Epithelial cell of proximal tubule (primary cell): ENCODE results near the gene MT1G. TPM values are rescaled to one million over a fixed set of nuclear protein-coding genes. Genes with fewer than 3 reads are reported as not detected.

Source experiments
- DNase-seq: peaks from one replicate; pipeline ENCODE4 v3.0.0-alpha.2; 2011; ENCODE audit warnings: low read depth
- H3K4me3 ChIP-seq: 2 replicates; pipeline ENCODE4 v1.5.1; 2011; ENCODE audit warnings: low read depth, mild to moderate bottlenecking, low read length
- CTCF ChIP-seq: conservative IDR thresholded peaks from 2 replicates; pipeline ENCODE4 v1.5.1; 2012; ENCODE audit warnings: low read depth, mild to moderate bottlenecking, low read length
- total RNA-seq: library from RNA; depleted of rRNA; stranded (reverse); fragments of >200 nt; gene quantifications from 2 replicates; pipeline ENCODE4 v1.2.3, GENCODE V29; 2015

Gene MT1G
- total RNA-seq, 1 donor from 2014 or later: 1,970 TPM

GRCh38 chr16:56709443-56710040 is 41.7 kb upstream of the MT1G start:
- no peak for DNase-seq
- no peak overlapping the region for H3K4me3 ChIP-seq
- TF ChIP-seq CTCF: no peak

- H3K4me3 ChIP-seq: no peak overlapping the region
- TF ChIP-seq CTCF: no peak
- DNase-seq: no peak
These were observed 40.9 kb upstream of the MT1G start for GRCh38 chr16:56708525-56709442.

GRCh38 chr16:56702836-56703235 is 35.0 kb upstream of the MT1G start:
- TF ChIP-seq CTCF: no peak
- DNase-seq: no peak
- no peak overlapping the region for H3K4me3 ChIP-seq

- DNase-seq: no peak
- H3K4me3 ChIP-seq: no peak overlapping the region
- TF ChIP-seq CTCF: no peak
These were observed 33.7 kb upstream of the MT1G start for GRCh38 chr16:56701534-56701933.

GRCh38 chr16:56700631-56701030 is 32.8 kb upstream of the MT1G start:
- no peak for DNase-seq
- H3K4me3 ChIP-seq: no peak overlapping the region
- no peak for TF ChIP-seq CTCF

- no peak for TF ChIP-seq CTCF
- no peak overlapping the region for H3K4me3 ChIP-seq
- no peak for DNase-seq
These were observed 32.3 kb upstream of the MT1G start for GRCh38 chr16:56700195-56700594.
